SH-SY5Y (cell line): ENCODE measurements around the gene TLE3.

Experiments used
- GATA2 ChIP-seq: IDR thresholded peaks from 2 replicates; pipeline ENCODE4 v1.6.1; 2011; ENCODE audit warnings: mild to moderate bottlenecking, low read depth, low read length
- GATA3 ChIP-seq: IDR thresholded peaks from 2 replicates; pipeline ENCODE4 v1.6.1; 2011; ENCODE audit warnings: low read depth, mild to moderate bottlenecking, low read length, moderate library complexity

DNA sequence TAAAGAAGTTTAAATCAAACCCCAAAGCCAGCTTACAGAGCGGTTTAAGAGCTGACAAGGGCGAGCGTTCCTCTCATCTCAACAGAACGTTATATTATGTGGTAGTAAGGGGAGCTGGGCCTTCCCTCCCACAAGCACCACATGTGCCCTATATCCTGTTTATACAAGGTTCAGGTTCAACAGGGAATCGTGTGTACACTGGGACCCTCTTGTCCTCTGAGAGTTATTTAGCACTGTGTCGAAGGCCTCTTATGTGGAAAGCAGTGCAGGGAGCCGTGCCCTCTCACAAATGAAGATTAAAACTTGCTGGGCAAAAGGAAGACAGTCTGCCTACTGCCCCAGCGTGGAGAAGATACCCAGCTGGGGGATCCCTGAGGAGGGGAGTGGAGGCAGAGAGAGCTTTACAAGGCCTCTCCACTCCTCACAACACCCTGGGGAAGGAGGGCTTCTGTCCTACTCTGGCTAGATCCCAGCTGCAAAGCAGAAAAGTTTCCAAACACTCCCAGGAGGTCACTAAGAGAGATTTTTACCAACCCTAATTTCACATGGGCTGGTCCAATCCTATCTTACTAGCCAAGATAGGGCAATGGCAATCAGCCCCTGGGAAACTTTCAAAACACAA lies 2.9 kb downstream of the TLE3 start:
- TF ChIP-seq GATA2 (no peak), GATA3 (no peak)
